Liver (tissue), 3 donors: ENCODE measurements around the gene PRAMEF1.

Source experiments
- CTCF ChIP-seq: fragments of 150-350 bp; IDR thresholded peaks from 2 replicates; pipeline ENCODE4 v1.5.1; 2017; ENCODE audit warnings: improper control_type of control experiment, low read depth, low read length; ENCODE audit not compliant: missing input control
- EGR1 ChIP-seq, 2 donors: IDR thresholded peaks; 2 replicates each; pipeline ENCODE4 v1.6.1; 2016 to 2018; ENCODE audit warnings: antibody characterized with exemption in 2 of 2, low read depth in 2 of 2
- GABPA ChIP-seq, 2 donors: IDR thresholded peaks in 1 of 2; conservative IDR thresholded peaks in 1 of 2; 2 replicates each; pipeline ENCODE4 v1.6.1; 2016; ENCODE audit warnings: antibody characterized with exemption in 2 of 2, mild to moderate bottlenecking in 1 of 2, moderate library complexity in 1 of 2
- HNF4G ChIP-seq: IDR thresholded peaks from 2 replicates; pipeline ENCODE4 v1.6.1; 2016; ENCODE audit warnings: antibody characterized with exemption
- JUND ChIP-seq, 2 donors: IDR thresholded peaks; 2 replicates each; pipeline ENCODE4 v1.6.1; 2016; ENCODE audit warnings: antibody characterized with exemption in 2 of 2
- RAD21 ChIP-seq, 2 donors: IDR thresholded peaks; 2 replicates each; pipeline ENCODE4 v1.6.1; 2016; ENCODE audit warnings: antibody characterized with exemption in 2 of 2, mild to moderate bottlenecking in 2 of 2
- REST ChIP-seq: IDR thresholded peaks from 2 replicates; pipeline ENCODE4 v1.6.1; 2016; ENCODE audit warnings: antibody characterized with exemption, mild to moderate bottlenecking
- SP1 ChIP-seq: IDR thresholded peaks from 2 replicates; pipeline ENCODE4 v1.6.1; 2018; ENCODE audit warnings: antibody characterized with exemption, mild to moderate bottlenecking
- TAF1 ChIP-seq: conservative IDR thresholded peaks from 2 replicates; pipeline ENCODE4 v1.6.1; 2016; ENCODE audit warnings: antibody characterized with exemption, mild to moderate bottlenecking
- YY1 ChIP-seq: IDR thresholded peaks from 2 replicates; pipeline ENCODE4 v1.6.1; 2016; ENCODE audit warnings: antibody characterized with exemption, mild to moderate bottlenecking
- ZBTB33 ChIP-seq: IDR thresholded peaks from 2 replicates; pipeline ENCODE4 v1.6.1; 2016; ENCODE audit warnings: antibody characterized with exemption
- donor health status: healthy.
- donor health status: healthy.

GRCh38 chr1:12763479-12763878 is 27.7 kb upstream of the PRAMEF1 start:
- TF ChIP-seq CTCF (no peak), EGR1 (IDR thresholded peaks at IDR 0.05; ENCODE audit: low read depth in 2 of 2) (no peak), YY1 (no peak), JUND (IDR thresholded peaks at IDR 0.05) (no peak), ZBTB33 (no peak), SP1 (no peak), GABPA (IDR thresholded peaks at IDR 0.05 in 1 of 2, conservative IDR thresholded peaks at IDR 0.05 in 1 of 2) (no peak), REST (no peak), HNF4G (no peak), RAD21 (IDR thresholded peaks at IDR 0.05) (no peak), TAF1 (no peak)
